HUES64 (cell line): ENCODE results near the gene POU2AF2.
"Not testable (repeated sequence)": the region's sequence is repeated elsewhere in the genome, so short reads cannot be mapped to it uniquely, and the experiment has no call there.

Experiments used
- H3K27ac ChIP-seq: 2 replicates; pipeline ENCODE4 v1.7.0; 2013; ENCODE audit warnings: low read depth, low read length, inconsistent platforms
- H3K27me3 ChIP-seq: 2 replicates; pipeline ENCODE4 v1.6.1; 2013; ENCODE audit warnings: mild to moderate bottlenecking, low read length; ENCODE audit not compliant: insufficient read depth
- H3K36me3 ChIP-seq: 2 replicates; pipeline ENCODE4 v1.6.1; 2013; ENCODE audit warnings: mild to moderate bottlenecking, low read length; ENCODE audit not compliant: insufficient read depth
- H3K4me1 ChIP-seq: 2 replicates; pipeline ENCODE4 v1.6.1; 2013; ENCODE audit warnings: mild to moderate bottlenecking, low read length, moderate library complexity; ENCODE audit not compliant: insufficient read depth
- H3K4me3 ChIP-seq: 2 replicates; pipeline ENCODE4 v1.5.1; 2013; ENCODE audit warnings: mild to moderate bottlenecking, low read length, moderate library complexity
- H3K9ac ChIP-seq: 2 replicates; pipeline ENCODE4 v1.6.1; 2013; ENCODE audit warnings: mild to moderate bottlenecking, low read depth, low read length
- H3K9me3 ChIP-seq: 2 replicates; pipeline ENCODE4 v1.6.1; 2013; ENCODE audit warnings: low read depth, low read length; ENCODE audit not compliant: insufficient read depth
- WGBS: fragments of 150-250, 120-280 bp; methylation state at CpG from one replicate; pipeline ENCODE4 v1.1.7; 2013; ENCODE audit warnings: missing lambda C conversion rate; 5-methylcytosine and 5-hydroxymethylcytosine counted together

The POU2AF2 gene

DNA sequence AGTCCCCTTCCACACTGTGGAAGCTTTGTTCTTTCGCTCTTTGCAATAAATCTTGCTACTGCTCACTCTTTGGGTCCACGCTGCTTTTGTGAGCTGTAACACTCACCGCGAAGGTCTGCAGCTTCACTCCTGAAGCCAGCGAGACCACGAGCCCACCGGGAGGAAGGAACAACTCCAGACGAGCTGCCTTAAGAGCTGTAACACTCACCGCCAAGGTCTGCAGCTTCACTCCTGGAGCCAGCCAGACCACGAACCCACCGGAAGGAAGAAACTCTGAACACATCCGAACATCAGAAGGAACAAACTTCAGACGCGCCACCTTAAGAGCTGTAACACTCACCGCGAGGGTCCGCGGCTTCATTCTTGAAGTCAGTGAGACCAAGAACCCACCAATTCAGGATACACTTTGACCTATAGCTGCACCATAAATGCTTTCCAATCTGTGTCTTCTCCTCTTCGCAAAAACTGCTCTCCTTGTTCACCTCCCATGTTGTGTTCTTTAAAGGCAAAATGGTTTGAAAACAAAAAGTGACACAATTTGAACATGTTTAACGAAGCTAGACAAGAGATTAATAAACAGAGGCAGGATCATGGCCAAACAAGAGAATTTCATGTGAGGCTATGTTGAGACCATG, 22.6 kb upstream of the POU2AF2 start:
- H3K27me3 ChIP-seq, H3K4me1 ChIP-seq, H3K4me3 ChIP-seq, H3K9me3 ChIP-seq, H3K36me3 ChIP-seq, H3K27ac ChIP-seq, H3K9ac ChIP-seq: not testable (repeated sequence)
- 94% methylated on average over 20 of the region's 20 CpGs for WGBS

DNA sequence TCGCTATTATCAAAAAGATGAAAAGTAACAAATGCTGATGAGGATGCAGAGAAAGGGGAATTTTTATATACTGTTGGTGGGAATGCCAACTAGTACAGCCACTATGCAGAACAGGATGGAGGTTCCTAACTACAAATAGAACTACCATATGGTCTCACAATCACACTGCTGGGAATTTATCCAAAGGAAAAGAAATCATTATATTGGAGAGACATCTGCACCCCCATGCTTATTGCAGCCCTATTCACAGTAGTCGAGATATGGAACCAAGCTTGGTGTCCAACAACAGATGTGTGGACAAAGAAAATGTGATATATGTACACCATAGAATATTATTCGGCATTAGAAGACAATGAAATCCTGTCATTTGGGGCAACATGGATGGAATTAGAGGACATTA, 19.6 kb upstream of the POU2AF2 start:
- Histone ChIP-seq H3K27me3 (no peaks in the 10 kb centered on the region), H3K27ac (no peak overlapping the region)
- 89% methylated on average over 3 of the region's 3 CpGs for WGBS

DNA sequence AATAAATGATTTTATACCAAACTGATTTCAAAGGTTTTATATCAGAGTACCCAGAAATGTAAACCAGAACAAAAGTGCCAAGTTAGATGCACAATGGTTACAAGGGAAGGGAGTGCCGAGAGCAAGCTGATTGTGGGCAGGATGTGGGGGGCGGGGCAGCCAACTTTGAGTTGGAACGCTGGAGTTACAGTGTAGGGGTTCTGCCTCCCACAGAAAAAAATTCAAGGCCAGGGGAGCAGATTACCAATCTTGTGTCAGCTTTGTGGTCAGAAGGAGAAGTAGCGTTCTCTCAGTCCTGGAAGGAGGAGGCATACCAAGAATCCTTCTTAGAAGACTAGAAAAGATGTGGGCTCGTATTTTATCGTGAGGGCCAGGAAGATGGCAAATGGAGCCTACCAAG, 15.9 kb upstream of the POU2AF2 start:
- Histone ChIP-seq H3K9me3 (no peaks in the 10 kb centered on the region), H3K4me1 (no peaks in the 10 kb centered on the region), H3K4me3 (no peak overlapping the region), H3K27me3 (no peaks in the 10 kb centered on the region), H3K27ac (no peak overlapping the region), H3K36me3 (no peaks in the 10 kb centered on the region), H3K9ac (no peak overlapping the region)
- WGBS, result 84% methylated on average over 6 of the region's 6 CpGs

More for the DNA sequence above, 19.6 kb upstream of the POU2AF2 start:
- H3K36me3 ChIP-seq, result no peaks in the 10 kb centered on the region
- no peak overlapping the region for H3K9ac ChIP-seq
- no peaks in the 10 kb centered on the region for H3K4me1 ChIP-seq
- H3K4me3 ChIP-seq, result no peak overlapping the region
- H3K9me3 ChIP-seq, result no peaks in the 10 kb centered on the region

GRCh38 chr11:111230122-111230465, 15.4 kb upstream of the POU2AF2 start:
- H3K4me3 ChIP-seq, result no peak overlapping the region
- no peaks in the 10 kb centered on the region for H3K9me3 ChIP-seq
- WGBS, result 52% methylated on average over 6 of the region's 6 CpGs
- no peaks in the 10 kb centered on the region for H3K36me3 ChIP-seq
- H3K27me3 ChIP-seq, result no peaks in the 10 kb centered on the region
- H3K27ac ChIP-seq, result no peak overlapping the region
- H3K4me1 ChIP-seq, result no peaks in the 10 kb centered on the region
- no peak overlapping the region for H3K9ac ChIP-seq

GRCh38 chr11:111231836-111232235, 13.7 kb upstream of the POU2AF2 start:
- no peaks in the 10 kb centered on the region for H3K27me3 ChIP-seq
- H3K4me3 ChIP-seq, result no peak overlapping the region
- H3K9me3 ChIP-seq, result no peaks in the 10 kb centered on the region
- 87% methylated on average over 3 of the region's 3 CpGs for WGBS
- no peak overlapping the region for H3K27ac ChIP-seq
- H3K9ac ChIP-seq, result no peak overlapping the region
- no peaks in the 10 kb centered on the region for H3K4me1 ChIP-seq
- no peaks in the 10 kb centered on the region for H3K36me3 ChIP-seq

DNA sequence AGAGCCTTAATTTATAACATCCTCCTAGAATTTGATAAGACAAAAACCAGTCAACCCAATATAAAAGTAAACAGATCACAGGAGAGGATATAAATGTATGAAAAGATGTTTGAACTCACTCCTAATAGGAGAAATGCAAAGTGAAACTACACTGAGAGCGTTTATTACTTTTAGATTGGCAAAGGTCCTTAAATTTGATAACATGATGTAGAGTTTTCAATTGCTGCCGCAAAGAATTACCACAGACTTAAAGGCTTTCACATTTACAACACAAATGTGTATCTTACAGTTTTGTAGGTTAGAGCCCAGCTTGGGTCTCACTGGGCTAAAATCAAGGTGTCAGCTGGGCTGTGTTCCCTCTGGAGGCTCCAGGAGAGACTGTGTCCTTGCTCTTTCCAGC, 9.1 kb upstream of the POU2AF2 start:
- Histone ChIP-seq H3K4me3 (no peak overlapping the region), H3K4me1 (no peaks in the 10 kb centered on the region), H3K36me3 (no peaks in the 10 kb centered on the region), H3K9ac (no peak overlapping the region), H3K27ac (no peak overlapping the region), H3K9me3 (no peaks in the 10 kb centered on the region), H3K27me3 (no peaks in the 10 kb centered on the region)
- WGBS, result 92% methylated on average over 1 of the region's 2 CpGs

DNA sequence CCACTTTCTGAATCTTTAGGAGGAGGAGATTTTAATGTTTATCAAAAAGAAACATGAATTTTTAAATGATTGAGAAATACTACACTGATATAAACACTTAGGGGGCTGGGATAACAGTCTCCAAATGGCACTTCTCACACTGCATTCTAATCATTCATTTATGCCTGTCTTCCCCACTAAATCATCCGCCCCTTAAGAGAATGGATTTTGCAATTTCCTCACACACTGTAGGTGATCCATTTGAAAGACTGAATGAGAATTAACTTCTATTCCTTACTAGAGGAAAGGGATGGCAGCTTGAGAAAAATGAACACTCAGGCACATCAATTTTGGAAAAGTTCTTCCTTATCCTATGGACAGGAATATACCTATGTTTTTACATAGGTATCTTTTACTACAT, 7.6 kb upstream of the POU2AF2 start:
- Histone ChIP-seq H3K4me1 (no peaks in the 10 kb centered on the region), H3K9ac (no peak overlapping the region), H3K36me3 (no peaks in the 10 kb centered on the region), H3K27me3 (no peaks in the 10 kb centered on the region), H3K4me3 (no peak overlapping the region), H3K9me3 (no peaks in the 10 kb centered on the region), H3K27ac (no peak overlapping the region)
- 75% methylated on average over 1 of the region's 1 CpG for WGBS

- no CpG with 5 or more reads among the region's 1 CpG for whole genome bisulfite sequencing
- H3K4me1 ChIP-seq, result no peaks in the 10 kb centered on the region
- no peak overlapping the region for H3K9ac ChIP-seq
- H3K36me3 ChIP-seq, result no peaks in the 10 kb centered on the region
- H3K27ac ChIP-seq, result no peak overlapping the region
- H3K9me3 ChIP-seq, result no peaks in the 10 kb centered on the region
- H3K27me3 ChIP-seq, result no peaks in the 10 kb centered on the region
- no peak overlapping the region for H3K4me3 ChIP-seq
These were observed 1.4 kb downstream of the POU2AF2 start for GRCh38 chr11:111246956-111247355.

GRCh38 chr11:111250936-111251335, 5.4 kb downstream of the POU2AF2 start:
- H3K27ac ChIP-seq, result no peak overlapping the region
- no peak overlapping the region for H3K4me3 ChIP-seq
- no peaks in the 10 kb centered on the region for H3K9me3 ChIP-seq
- no peak overlapping the region for H3K9ac ChIP-seq
- no peaks in the 10 kb centered on the region for H3K4me1 ChIP-seq
- WGBS, result 89% methylated on average over 2 of the region's 2 CpGs
- H3K27me3 ChIP-seq, result no peaks in the 10 kb centered on the region
- H3K36me3 ChIP-seq, result no peaks in the 10 kb centered on the region

DNA sequence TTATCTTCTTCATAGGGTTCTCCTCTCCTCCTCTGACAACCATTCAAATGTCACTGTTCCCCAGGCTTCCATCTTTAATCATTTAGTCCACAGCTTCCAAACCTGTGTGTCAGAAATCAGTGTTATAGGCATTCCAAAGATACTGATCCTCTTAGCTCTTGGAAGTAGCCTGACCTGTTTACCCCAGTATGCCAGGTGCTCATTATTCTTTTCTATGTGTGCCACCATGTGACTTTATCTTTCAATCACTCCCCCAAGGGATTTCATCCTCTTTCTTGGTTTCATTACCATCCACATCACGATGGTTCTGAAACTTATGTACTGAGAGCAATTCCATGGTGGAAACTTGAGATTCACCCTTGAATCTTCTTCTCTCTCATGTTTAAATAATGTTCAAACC, 7.6 kb downstream of the POU2AF2 start:
- H3K9ac ChIP-seq, result no peak overlapping the region
- 94% methylated on average over 1 of the region's 1 CpG for WGBS
- H3K9me3 ChIP-seq, result no peaks in the 10 kb centered on the region
- H3K27ac ChIP-seq, result no peak overlapping the region
- H3K36me3 ChIP-seq, result no peaks in the 10 kb centered on the region
- H3K4me3 ChIP-seq, result no peak overlapping the region
- no peaks in the 10 kb centered on the region for H3K4me1 ChIP-seq
- no peaks in the 10 kb centered on the region for H3K27me3 ChIP-seq

DNA sequence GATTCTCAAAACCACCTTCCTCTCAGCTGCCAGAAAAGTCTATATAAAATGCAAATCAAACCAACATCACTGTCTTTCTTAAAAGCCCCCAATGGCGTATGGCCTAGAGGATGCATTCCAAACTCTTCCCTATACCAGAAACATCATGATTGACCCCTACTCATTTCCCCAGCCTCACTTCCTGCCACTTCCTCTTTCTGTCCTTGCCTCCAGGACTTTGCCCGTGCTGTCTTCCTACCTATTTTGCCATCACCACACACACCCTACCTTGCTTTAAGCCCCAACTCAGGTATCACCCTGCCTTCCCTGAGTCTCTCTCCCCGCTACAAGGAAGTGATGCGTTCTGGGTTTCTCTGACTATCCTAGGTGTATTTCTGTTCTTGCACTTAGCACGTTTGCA, 8.1 kb downstream of the POU2AF2 start:
- WGBS, result 91% methylated on average over 5 of the region's 5 CpGs
- H3K9me3 ChIP-seq, result no peaks in the 10 kb centered on the region
- H3K4me3 ChIP-seq, result no peak overlapping the region
- H3K9ac ChIP-seq, result no peak overlapping the region
- no peak overlapping the region for H3K27ac ChIP-seq
- H3K36me3 ChIP-seq, result no peaks in the 10 kb centered on the region
- H3K4me1 ChIP-seq, result no peaks in the 10 kb centered on the region
- no peaks in the 10 kb centered on the region for H3K27me3 ChIP-seq

GRCh38 chr11:111258046-111258445, 12.5 kb downstream of the POU2AF2 start:
- Histone ChIP-seq H3K9me3 (no peaks in the 10 kb centered on the region), H3K36me3 (no peaks in the 10 kb centered on the region), H3K4me3 (no peak overlapping the region), H3K9ac (no peak overlapping the region), H3K27me3 (no peaks in the 10 kb centered on the region), H3K4me1 (no peaks in the 10 kb centered on the region), H3K27ac (no peak overlapping the region)
- WGBS, result 92% methylated on average over 2 of the region's 4 CpGs
